Fibroblast of lung (primary cell): ENCODE data around the gene FHAD1. TPM values are rescaled to one million over a fixed set of nuclear protein-coding genes. Genes with fewer than 3 reads are reported as not detected.

Experiments
- DNase-seq, 2 donors: peaks; one replicate each; pipeline versions ENCODE4 v3.0.0 to v3.0.0-alpha.2; 2010; ENCODE audit warnings: low read depth in 2 of 2
- H2AFZ ChIP-seq: 2 replicates; pipeline ENCODE4 v1.5.1; 2012; ENCODE audit warnings: low read length, control low read depth, inconsistent platforms
- H3K27ac ChIP-seq: 2 replicates; pipeline ENCODE4 v1.5.1; 2011; ENCODE audit warnings: low read length, control low read depth; ENCODE audit not compliant: insufficient read depth
- H3K27me3 ChIP-seq: 2 replicates; pipeline ENCODE4 v1.5.1; 2011; ENCODE audit warnings: mild to moderate bottlenecking, low read length; ENCODE audit not compliant: control insufficient read depth, insufficient read depth
- H3K36me3 ChIP-seq: 2 replicates; pipeline ENCODE4 v1.5.1; 2011; ENCODE audit warnings: low read length; ENCODE audit not compliant: control insufficient read depth, insufficient read depth
- H3K4me1 ChIP-seq: 2 replicates; pipeline ENCODE4 v1.5.1; 2011; ENCODE audit warnings: low read length; ENCODE audit not compliant: control insufficient read depth, insufficient read depth; ENCODE audit errors: extremely low read depth
- H3K4me2 ChIP-seq: 2 replicates; pipeline ENCODE4 v1.5.1; 2011; ENCODE audit warnings: low read length, control low read depth; ENCODE audit not compliant: insufficient read depth; ENCODE audit errors: extremely low read depth
- H3K4me3 ChIP-seq, 4 experiments: fragments of 200-600 bp in 1 of 4; sonication (generic) in 1 of 4; replicated peaks in 1 of 4; 2 replicates each; pipeline ENCODE4 v1.5.1; 2011 to 2016; ENCODE audit warnings: low read length in 4 of 4, low read depth in 3 of 4, mild to moderate bottlenecking in 3 of 4, control low read depth in 2 of 4, inconsistent platforms in 1 of 4, mixed read lengths in 1 of 4; ENCODE audit not compliant: insufficient read depth in 1 of 4; ENCODE audit errors: control extremely low read depth in 1 of 4
- H3K79me2 ChIP-seq: 2 replicates; pipeline ENCODE4 v1.5.1; 2012; ENCODE audit warnings: mild to moderate bottlenecking, low read length, inconsistent platforms; ENCODE audit not compliant: control insufficient read depth, insufficient read depth
- H3K9ac ChIP-seq: 2 replicates; pipeline ENCODE4 v1.5.1; 2011; ENCODE audit warnings: mild to moderate bottlenecking, low read length, control low read depth; ENCODE audit not compliant: insufficient read depth
- H3K9me3 ChIP-seq: 2 replicates; pipeline ENCODE4 v1.5.1; 2012; ENCODE audit warnings: low read depth, low read length; ENCODE audit not compliant: control insufficient read depth, insufficient read depth
- H4K20me1 ChIP-seq: 2 replicates; pipeline ENCODE4 v1.5.1; 2011; ENCODE audit warnings: low read length; ENCODE audit not compliant: control insufficient read depth, insufficient read depth; ENCODE audit errors: extremely low read depth
- EZH2 ChIP-seq: IDR thresholded peaks from 2 replicates; pipeline ENCODE4 v1.5.1; 2012; ENCODE audit warnings: low read length, control low read depth, mild to moderate bottlenecking; ENCODE audit errors: missing control alignments
- polyA plus RNA-seq, 2 donors: library from polyadenylated mRNA; depleted of rRNA in 1 of 2; stranded (reverse) in 1 of 2; unstranded in 1 of 2; fragments of >200 nt; gene quantifications; 2 replicates each; pipeline ENCODE4 v1.2.1, GENCODE V29; 2011 to 2012; ENCODE audit warnings: missing spikeins in 1 of 2
- total RNA-seq: library from RNA; depleted of rRNA; stranded (reverse); fragments of >200 nt; gene quantifications from 2 replicates; pipeline ENCODE4 v1.2.1, GENCODE V29; 2014
- TF ChIP-seq, protein P1 (sequence below), 2 donors: IDR thresholded peaks in 1 of 2; conservative IDR thresholded peaks in 1 of 2; 1 replicate in 1 of 2; 2 replicates in 1 of 2; pipeline ENCODE4 v1.5.1; 2011 to 2012; ENCODE audit warnings: low read length in 2 of 2, control low read depth in 1 of 2, inconsistent platforms in 1 of 2, low read depth in 1 of 2, mild to moderate bottlenecking in 1 of 2

FHAD1 gene
- total and polyA plus RNA-seq, 2 donors (not counting 1 experiment from before 2014, with no cell fraction given), result 0.09 to 0.66 TPM

GRCh38 chr1:15242766-15243165, 4.3 kb upstream of the FHAD1 start:
- H3K36me3 ChIP-seq, result no peaks in the 10 kb centered on the region
- no peak overlapping the region for H2AFZ ChIP-seq
- peaks cover 2% of the 10 kb centered on the region for H3K27me3 ChIP-seq
- no peak for DNase-seq
- no peaks in the 10 kb centered on the region for H4K20me1 ChIP-seq
- TF ChIP-seq EZH2, result no peak
- TF ChIP-seq, protein P1, sequence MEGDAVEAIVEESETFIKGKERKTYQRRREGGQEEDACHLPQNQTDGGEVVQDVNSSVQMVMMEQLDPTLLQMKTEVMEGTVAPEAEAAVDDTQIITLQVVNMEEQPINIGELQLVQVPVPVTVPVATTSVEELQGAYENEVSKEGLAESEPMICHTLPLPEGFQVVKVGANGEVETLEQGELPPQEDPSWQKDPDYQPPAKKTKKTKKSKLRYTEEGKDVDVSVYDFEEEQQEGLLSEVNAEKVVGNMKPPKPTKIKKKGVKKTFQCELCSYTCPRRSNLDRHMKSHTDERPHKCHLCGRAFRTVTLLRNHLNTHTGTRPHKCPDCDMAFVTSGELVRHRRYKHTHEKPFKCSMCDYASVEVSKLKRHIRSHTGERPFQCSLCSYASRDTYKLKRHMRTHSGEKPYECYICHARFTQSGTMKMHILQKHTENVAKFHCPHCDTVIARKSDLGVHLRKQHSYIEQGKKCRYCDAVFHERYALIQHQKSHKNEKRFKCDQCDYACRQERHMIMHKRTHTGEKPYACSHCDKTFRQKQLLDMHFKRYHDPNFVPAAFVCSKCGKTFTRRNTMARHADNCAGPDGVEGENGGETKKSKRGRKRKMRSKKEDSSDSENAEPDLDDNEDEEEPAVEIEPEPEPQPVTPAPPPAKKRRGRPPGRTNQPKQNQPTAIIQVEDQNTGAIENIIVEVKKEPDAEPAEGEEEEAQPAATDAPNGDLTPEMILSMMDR (conservative IDR thresholded peaks at IDR 0.05 in 1 of 2, IDR thresholded peaks at IDR 0.05 in 1 of 2; ENCODE audit: low read depth in 1 of 2, low read length in 2 of 2), result no peak
- H3K9me3 ChIP-seq, result no peaks in the 10 kb centered on the region
- H3K4me2 ChIP-seq, result no peak overlapping the region
- no peak overlapping the region for H3K27ac ChIP-seq
- no peak overlapping the region for H3K4me3 ChIP-seq
- H3K9ac ChIP-seq, result no peak overlapping the region
- no peaks in the 10 kb centered on the region for H3K79me2 ChIP-seq
- peaks cover 10% of the 10 kb centered on the region for H3K4me1 ChIP-seq

DNA sequence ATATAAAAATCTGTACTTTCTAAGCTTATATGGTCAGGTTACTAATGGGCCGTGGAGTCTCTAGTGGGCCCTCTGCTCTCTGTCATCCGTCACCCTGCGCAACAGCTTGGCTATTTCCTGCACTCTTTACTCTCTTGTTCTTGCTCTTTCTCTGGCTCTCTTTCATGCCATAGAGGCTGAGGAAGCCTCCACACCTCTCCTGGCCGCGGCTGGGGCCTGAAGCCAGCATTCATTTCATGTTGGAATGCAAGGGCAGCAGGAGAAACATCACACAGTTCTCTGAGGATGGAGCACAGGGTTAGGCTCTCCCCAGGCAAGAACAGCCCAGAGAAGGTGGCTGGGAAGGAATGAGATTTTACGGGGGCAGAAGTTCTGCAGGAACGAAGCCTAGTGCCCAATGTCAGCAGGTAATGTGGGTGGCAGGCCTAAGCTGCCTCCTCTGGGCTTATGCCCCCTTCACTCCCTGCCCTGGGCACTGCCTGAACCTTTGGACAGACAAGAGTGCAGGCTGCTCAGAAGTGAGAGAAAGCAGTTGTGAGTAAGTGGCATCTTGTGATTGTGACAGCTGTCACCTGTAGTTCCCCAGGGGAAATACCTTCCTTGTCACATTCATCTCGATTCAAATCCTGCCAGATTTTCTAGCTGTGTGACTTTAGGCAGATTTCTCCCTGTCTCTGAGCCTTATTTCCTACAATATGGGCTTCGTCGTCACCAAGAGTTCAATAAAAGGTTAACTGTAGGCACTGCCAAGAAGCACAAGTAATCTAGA, 3.6 kb upstream of the FHAD1 start:
- H3K4me2 ChIP-seq, result no peak overlapping the region
- H3K4me3 ChIP-seq, result no peak overlapping the region
- no peaks in the 10 kb centered on the region for H3K9me3 ChIP-seq
- peaks cover 10% of the 10 kb centered on the region for H3K4me1 ChIP-seq
- DNase-seq, result peak in 1 of 2 donors; percentile 28
- no peaks in the 10 kb centered on the region for H3K36me3 ChIP-seq
- H2AFZ ChIP-seq, result no peak overlapping the region
- peaks cover 6% of the 10 kb centered on the region for H3K27me3 ChIP-seq
- TF ChIP-seq EZH2, result no peak
- TF ChIP-seq, protein P1 (conservative IDR thresholded peaks at IDR 0.05 in 1 of 2, IDR thresholded peaks at IDR 0.05 in 1 of 2; ENCODE audit: low read depth in 1 of 2, low read length in 2 of 2), result no peak
- no peak overlapping the region for H3K9ac ChIP-seq
- H3K79me2 ChIP-seq, result no peaks in the 10 kb centered on the region
- H3K27ac ChIP-seq, result no peak overlapping the region
- H4K20me1 ChIP-seq, result no peaks in the 10 kb centered on the region

DNA sequence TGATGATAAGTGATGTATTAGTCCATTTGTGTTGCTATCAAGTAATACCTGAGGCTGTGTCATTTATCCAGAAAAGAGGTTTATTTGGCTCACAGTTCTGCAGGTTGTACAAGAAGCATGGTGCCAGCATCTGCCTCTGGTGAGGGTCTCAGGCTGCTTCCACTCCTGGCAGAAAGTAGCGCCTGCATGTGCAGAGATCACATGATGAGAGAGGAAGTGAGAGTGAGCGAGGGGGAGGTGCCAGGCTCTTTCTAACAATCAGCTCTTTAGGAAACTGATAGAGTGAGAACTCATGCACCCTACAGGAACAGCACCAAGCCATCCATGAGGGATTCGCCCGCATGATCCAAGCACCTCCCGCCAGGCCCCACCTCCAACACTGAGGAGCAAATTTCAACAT, 2.2 kb upstream of the FHAD1 start:
- Histone ChIP-seq H3K27ac (no peak overlapping the region), H3K9me3 (no peaks in the 10 kb centered on the region), H2AFZ (no peak overlapping the region), H4K20me1 (no peaks in the 10 kb centered on the region), H3K4me2 (no peak overlapping the region), H3K4me1 (peaks cover 10% of the 10 kb centered on the region), H3K79me2 (no peaks in the 10 kb centered on the region), H3K36me3 (no peaks in the 10 kb centered on the region), H3K9ac (no peak overlapping the region), H3K4me3 (no peak overlapping the region), H3K27me3 (peaks cover 6% of the 10 kb centered on the region)
- DNase-seq, result no peak
- TF ChIP-seq, protein P1 (conservative IDR thresholded peaks at IDR 0.05 in 1 of 2, IDR thresholded peaks at IDR 0.05 in 1 of 2; ENCODE audit: low read depth in 1 of 2, low read length in 2 of 2), result no peak
- no peak for TF ChIP-seq EZH2
